HL-60 (cell line): Measurements from ENCODE around the gene C10orf105.
A peak's percentile ranks its signal among the peaks of the same experiment; 100 is the strongest.

Experiments
- CTCF ChIP-seq: IDR thresholded peaks from one replicate; pipeline ENCODE4 v1.5.1; 2011; ENCODE audit warnings: low read length, control low read depth, inconsistent platforms; ENCODE audit not compliant: insufficient read depth
- POLR2AphosphoS5 ChIP-seq: IDR thresholded peaks from 2 replicates; pipeline ENCODE4 v1.6.1; 2012; ENCODE audit warnings: low read depth

- no peak for TF ChIP-seq CTCF
- peak; percentile 18; the same call in 1 of the 2 replicates for TF ChIP-seq POLR2AphosphoS5
These were observed 6.9 kb downstream of the C10orf105 start for GRCh38 chr10:71712572-71713134.
